Brain microvascular endothelial cell (primary cell): ENCODE results near the gene PTPRM.

Source experiments
- DNase-seq: peaks from one replicate; pipeline ENCODE4 v3.0.0-alpha.2; 2020
- H3K27ac ChIP-seq: fragments of 250-450 bp; sonication (Bioruptor Pico); 2 replicates; pipeline ENCODE4 v1.5.1; 2020; ENCODE audit warnings: mild to moderate bottlenecking, moderate library complexity
- H3K27me3 ChIP-seq: fragments of 250-450 bp; sonication (Bioruptor Pico); replicated peaks from 2 replicates; pipeline ENCODE4 v1.5.1; 2020; ENCODE audit warnings: mild to moderate bottlenecking
- H3K36me3 ChIP-seq: fragments of 250-450 bp; sonication (Bioruptor Pico); replicated peaks from 2 replicates; pipeline ENCODE4 v1.5.1; 2020; ENCODE audit warnings: mild to moderate bottlenecking
- H3K4me3 ChIP-seq: 2 replicates; pipeline ENCODE4 v1.5.1; 2011; ENCODE audit warnings: low read depth, mild to moderate bottlenecking, control low read depth, low read length, moderate library complexity
- CTCF ChIP-seq: IDR thresholded peaks from 2 replicates; pipeline ENCODE4 v1.5.1; 2011; ENCODE audit warnings: low read depth, mild to moderate bottlenecking, moderate library complexity, low read length, control low read depth, inconsistent platforms; ENCODE audit errors: missing control alignments
- in situ Hi-C: cut with HindIII; loops from 2 replicates; pipeline ENCODE4 v1.10.0; 2017; ENCODE audit warnings: low sequenced_read_pairs, low pct_ligation_motif_present

The PTPRM gene

GRCh38 chr18:7661207-7661606, 94.1 kb downstream of the PTPRM start:
- Histone ChIP-seq H3K4me3 (no peak overlapping the region), H3K36me3 (no peaks in the 10 kb centered on the region), H3K27me3 (no peaks in the 10 kb centered on the region), H3K27ac (no peak overlapping the region)
- in situ Hi-C loops: no loop called here
- TF ChIP-seq CTCF: no peak
- DNase-seq: no peak

GRCh38 chr18:7662866-7663265, 95.8 kb downstream of the PTPRM start:
- H3K27me3 ChIP-seq: no peaks in the 10 kb centered on the region
- in situ Hi-C loops: no loop called here
- H3K4me3 ChIP-seq: no peak overlapping the region
- H3K27ac ChIP-seq: no peak overlapping the region
- no peak for TF ChIP-seq CTCF
- no peak for DNase-seq
- H3K36me3 ChIP-seq: no peaks in the 10 kb centered on the region

- in situ Hi-C loops: no loop called here
- Histone ChIP-seq H3K27me3 (no peaks in the 10 kb centered on the region), H3K4me3 (no peak overlapping the region), H3K27ac (no peak overlapping the region), H3K36me3 (no peaks in the 10 kb centered on the region)
- DNase-seq: no peak
- no peak for TF ChIP-seq CTCF
These were observed 96.5 kb downstream of the PTPRM start for GRCh38 chr18:7663366-7664312.

- no peak for DNase-seq
- no peaks in the 10 kb centered on the region for H3K27me3 ChIP-seq
- peak; percentile 9 for TF ChIP-seq CTCF
- in situ Hi-C loops: no loop called here
- H3K4me3 ChIP-seq: no peak overlapping the region
- H3K27ac ChIP-seq: no peak overlapping the region
- H3K36me3 ChIP-seq: no peaks in the 10 kb centered on the region
These were observed 99.2 kb downstream of the PTPRM start for GRCh38 chr18:7666195-7666776.

- no peak for DNase-seq
- no peak for TF ChIP-seq CTCF
- in situ Hi-C loops: no loop called here
- Histone ChIP-seq H3K4me3 (no peak overlapping the region), H3K27me3 (no peaks in the 10 kb centered on the region), H3K27ac (no peak overlapping the region), H3K36me3 (no peaks in the 10 kb centered on the region)
These were observed 101.3 kb downstream of the PTPRM start for GRCh38 chr18:7668392-7668791.
